ENCODE results near the gene CAST. TPM values are rescaled to one million over a fixed set of nuclear protein-coding genes. Genes with fewer than 3 reads are reported as not detected.
A peak's percentile ranks its signal among the peaks of the same experiment; 100 is the strongest.
"Not testable (repeated sequence)": the region's sequence is repeated elsewhere in the genome, so short reads cannot be mapped to it uniquely, and the experiment has no call there.

CAST gene
- total RNA-seq, 2 donors from 2014 or later, result 97.5 to 169 TPM

DNA sequence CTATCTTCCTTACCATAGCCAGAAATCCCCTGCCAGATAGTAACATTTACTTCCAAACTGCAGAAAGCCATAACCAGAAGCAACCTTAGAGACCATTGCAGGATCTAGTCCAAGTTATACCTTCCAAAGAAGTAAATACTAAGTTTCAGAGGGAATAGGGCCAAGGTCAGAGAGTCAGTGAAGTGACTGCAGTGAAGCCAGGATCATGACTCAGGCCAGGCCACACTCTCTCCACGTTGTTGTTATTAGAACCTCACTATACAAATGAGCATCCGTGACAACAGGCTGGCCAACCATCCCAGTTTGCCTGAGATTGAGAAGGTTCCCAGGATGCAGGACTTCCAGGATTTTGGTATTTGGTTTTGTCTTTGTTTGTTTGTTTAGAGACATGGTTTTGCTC is 134.3 kb downstream of the CAST start:
- peaks cover 44 to 75% of the 10 kb centered on the region in 2 donors for H3K36me3 Mint-ChIP-seq
- peak overlapping the region; percentile 36 to 82 for H3K27ac Mint-ChIP-seq

DNA sequence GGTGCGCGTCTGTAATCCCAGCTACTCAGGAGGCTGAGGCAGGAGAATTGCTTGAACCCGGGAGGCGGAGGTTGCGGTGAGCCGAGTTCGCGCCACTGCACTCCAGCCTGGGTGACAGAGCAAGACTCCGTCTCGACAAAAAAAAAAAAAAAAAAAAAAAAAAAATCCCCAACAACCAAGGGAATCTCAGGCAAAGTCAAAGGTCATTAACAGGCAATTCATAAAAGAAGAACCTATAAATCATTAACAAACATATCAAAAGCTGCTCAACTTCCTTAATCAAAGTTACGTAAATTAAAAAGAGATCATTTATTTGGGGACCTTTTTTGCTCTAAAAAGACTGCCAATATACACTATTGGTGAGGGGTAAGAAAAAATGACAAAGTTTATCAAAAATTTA is 139.5 kb downstream of the CAST start:
- H3K27ac Mint-ChIP-seq; ATAC-seq; H3K9me3 Mint-ChIP-seq; DNase-seq (ENCODE audit: low spot score in 2 of 2): not testable (repeated sequence)
- H3K36me3 Mint-ChIP-seq, result peaks cover 35 to 72% of the 10 kb centered on the region in 2 donors

More for the DNA sequence above, 134.3 kb downstream of the CAST start:
- ATAC-seq, result no peak
- no peaks in the 10 kb centered on the region for H3K9me3 Mint-ChIP-seq
- no peak for DNase-seq (ENCODE audit: low spot score in 2 of 2)

DNA sequence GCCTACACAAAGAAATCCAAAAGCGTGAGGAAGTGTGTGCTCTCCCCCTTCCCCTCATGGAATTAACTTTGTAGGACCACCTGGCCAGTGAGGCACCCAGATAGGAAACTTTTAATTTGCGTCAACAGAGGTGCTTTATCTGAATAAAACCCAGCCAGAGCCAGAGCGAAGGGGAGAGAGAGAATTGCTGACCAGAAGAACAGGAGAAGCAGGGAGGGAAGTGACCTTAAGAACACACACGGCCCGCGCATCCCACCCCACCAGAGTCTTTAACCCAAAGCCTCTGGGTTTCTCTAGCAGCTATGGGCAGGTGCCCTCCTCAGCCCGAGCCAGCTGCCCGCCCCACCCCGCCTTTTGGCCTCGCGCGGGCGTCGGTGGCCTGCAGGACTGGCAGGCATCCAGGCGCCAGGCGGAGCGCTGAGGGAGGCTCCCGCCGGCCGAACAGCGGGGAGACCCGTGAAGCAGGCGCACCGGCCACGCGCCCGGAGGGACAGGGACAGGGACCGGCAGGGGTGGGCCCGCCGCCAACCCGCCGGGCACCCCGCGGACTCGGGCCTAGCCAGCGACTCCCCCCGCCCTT is 145.0 kb downstream of the CAST start:
- DNase-seq (ENCODE audit: low spot score in 2 of 2), result peak; percentile 54 to 74
- no peaks in the 10 kb centered on the region for H3K9me3 Mint-ChIP-seq
- peaks cover 25 to 33% of the 10 kb centered on the region in 2 donors for H3K36me3 Mint-ChIP-seq
- peak overlapping the region; percentile 98 for H3K27ac Mint-ChIP-seq
- peak; percentile 12 to 15 for ATAC-seq

DNA sequence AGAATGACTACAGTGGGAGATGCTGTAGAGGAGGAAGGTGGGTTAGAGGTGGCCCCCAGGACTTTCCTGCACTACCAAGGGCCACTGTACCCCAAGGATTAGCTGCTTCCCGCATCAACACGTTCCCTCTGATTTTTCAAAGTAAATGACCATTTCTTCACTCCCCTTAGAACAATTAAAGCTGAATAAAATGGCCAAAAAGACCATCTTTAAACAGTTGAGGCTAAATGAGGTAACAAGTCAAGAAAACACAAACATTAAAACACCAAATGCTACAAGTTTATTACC is 146.3 kb downstream of the CAST start:
- Mint-ChIP-seq H3K27ac (peak overlapping the region; percentile 98 to 100), H3K9me3 (no peaks in the 10 kb centered on the region), H3K36me3 (peaks cover 21 to 22% of the 10 kb centered on the region in 2 donors)
- DNase-seq (ENCODE audit: low spot score in 2 of 2) (no peak), ATAC-seq (no peak)

DNA sequence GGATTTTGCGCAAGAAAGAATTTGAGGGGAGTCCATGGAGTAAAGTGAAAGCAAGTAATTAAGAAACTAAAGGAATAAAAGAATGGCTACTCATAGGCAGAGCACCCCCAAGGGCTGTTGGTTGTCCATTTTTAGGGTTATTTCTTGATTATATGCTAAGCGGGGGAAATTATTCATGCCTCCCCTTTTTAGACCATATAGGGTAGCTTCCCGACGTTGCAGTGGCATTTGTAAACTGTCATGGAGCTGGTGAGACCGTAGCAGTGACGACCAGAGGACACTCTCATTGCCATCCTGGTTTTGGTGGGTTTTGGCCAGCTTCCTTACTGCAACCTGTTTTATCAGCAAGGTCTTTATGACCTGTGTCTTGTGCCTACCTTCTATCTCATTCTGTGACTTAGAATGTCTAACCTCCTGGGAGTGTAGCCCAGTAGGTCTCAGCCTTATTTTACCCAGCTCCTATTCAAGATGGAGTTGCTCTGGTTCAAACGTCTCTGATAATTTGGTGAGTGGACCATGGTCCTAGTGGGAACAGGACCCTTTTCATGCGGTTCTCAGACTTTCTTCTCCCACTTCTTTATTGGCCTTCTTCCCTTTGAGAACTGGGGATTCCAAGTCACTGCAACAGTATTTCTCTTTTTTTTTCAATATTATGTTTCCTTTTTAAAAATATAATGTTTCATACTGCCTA is 146.8 kb downstream of the CAST start:
- Mint-ChIP-seq H3K9me3 (no peaks in the 10 kb centered on the region), H3K27ac (peak overlapping the region; percentile 98 to 100), H3K36me3 (peaks cover 16 to 19% of the 10 kb centered on the region in 2 donors)
- no peak for ATAC-seq
- DNase-seq (ENCODE audit: low spot score in 2 of 2), result no peak

DNA sequence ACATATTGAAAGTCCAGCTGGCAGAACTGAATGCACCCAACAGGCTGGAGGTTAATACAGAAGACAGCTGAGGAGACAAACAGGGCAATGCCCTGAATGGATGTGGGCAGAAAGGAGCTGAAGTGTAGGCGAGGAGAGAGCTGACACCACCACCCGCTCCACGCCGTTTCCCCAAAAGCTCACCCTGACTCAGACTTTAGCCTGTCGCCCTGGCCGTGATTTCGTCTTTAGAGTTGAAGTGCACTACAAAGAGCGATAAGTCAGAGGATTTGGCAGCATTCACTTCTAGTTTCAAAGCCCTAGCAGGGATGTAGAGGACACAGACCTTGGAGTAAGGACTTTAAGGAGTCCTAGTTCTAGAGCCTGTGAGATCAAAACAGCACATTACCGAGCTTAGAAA is 147.7 kb downstream of the CAST start:
- peak overlapping the region; percentile 61 to 75 for H3K27ac Mint-ChIP-seq
- DNase-seq (ENCODE audit: low spot score in 2 of 2) (peak; percentile 46 to 64), ATAC-seq (peak in 1 of 2 donors; percentile 16)
- H3K36me3 Mint-ChIP-seq, result peaks cover 10 to 19% of the 10 kb centered on the region in 2 donors
- H3K9me3 Mint-ChIP-seq, result no peaks in the 10 kb centered on the region

DNA sequence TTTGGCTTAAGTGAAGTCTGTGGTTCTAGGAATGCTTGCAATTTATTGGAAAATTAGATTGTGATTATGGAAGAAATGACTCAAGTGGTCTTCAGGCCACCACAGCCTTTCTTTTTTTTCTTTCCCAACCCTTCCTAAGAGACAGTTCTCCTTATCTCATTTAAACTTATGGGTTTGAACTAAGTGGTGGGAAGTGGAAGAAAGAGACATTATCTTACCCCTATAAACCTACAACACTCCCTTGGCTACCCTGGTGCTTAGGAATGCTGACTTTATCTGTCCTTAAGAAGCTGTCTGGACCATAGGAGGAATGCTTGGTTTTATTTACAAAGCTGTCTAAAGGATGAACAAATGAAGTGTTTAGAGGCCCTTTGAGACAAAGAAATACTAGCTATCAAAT is 150.7 kb downstream of the CAST start:
- DNase-seq (ENCODE audit: low spot score in 2 of 2), result no peak
- Mint-ChIP-seq H3K36me3 (peaks cover 0 to 12% of the 10 kb centered on the region in 2 donors), H3K9me3 (no peaks in the 10 kb centered on the region), H3K27ac (no peak overlapping the region)
- ATAC-seq, result no peak

DNA sequence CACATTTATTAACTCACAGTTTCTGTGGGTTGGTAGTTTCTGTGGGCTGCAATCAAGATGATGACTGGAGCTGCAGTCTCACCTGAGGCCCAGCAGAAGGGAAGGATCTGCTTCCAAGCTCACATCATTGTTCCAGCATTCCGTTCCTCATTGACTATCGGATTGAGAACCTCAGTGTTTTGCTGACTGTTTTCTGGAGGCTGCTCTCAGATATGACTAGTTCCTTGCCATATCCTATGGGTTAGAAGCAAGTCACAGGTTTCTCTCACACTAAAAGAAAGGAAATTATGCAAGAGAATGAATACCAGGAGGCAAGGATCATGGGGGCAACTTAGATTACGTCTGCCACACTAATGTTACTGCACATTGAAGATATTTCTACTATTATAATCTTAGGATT is 151.9 kb downstream of the CAST start:
- DNase-seq (ENCODE audit: low spot score in 2 of 2) (no peak), ATAC-seq (no peak)
- no peak overlapping the region for H3K27ac Mint-ChIP-seq
- H3K36me3 Mint-ChIP-seq, result peaks cover 0 to 4% of the 10 kb centered on the region in 2 donors
- H3K9me3 Mint-ChIP-seq, result no peaks in the 10 kb centered on the region

DNA sequence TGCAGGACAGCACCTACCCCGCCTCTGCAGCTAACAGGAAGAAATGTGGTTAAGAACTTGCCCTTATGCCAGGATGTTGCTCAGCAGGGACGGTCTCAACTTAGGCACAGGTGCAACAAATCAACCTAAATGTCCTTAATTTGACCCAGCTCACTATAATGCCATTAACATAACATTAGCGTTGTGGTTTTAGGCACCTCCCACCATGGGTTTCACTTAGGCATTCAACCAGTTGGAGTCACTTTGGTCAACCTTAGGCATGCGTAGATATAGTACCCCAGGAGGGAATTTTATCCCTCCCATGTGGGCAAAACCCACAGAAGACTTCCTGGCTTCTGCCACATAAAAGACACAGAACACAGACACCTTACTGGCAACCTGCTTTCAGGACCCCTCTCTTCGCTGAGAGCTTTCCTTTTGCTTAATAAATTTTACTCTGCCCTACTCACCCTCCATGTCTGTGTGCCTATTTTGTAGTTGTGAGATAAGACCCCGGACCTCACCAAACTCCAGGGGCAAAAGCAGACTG is 154.3 kb downstream of the CAST start:
- peaks cover 0 to 4% of the 10 kb centered on the region in 2 donors for H3K36me3 Mint-ChIP-seq
- H3K27ac Mint-ChIP-seq, result peak overlapping the region; percentile 89 to 95
- peak; percentile 86 to 93 for ATAC-seq
- peaks cover 0 to 5% of the 10 kb centered on the region in 2 donors for H3K9me3 Mint-ChIP-seq
- peak; percentile 36 to 79 for DNase-seq (ENCODE audit: low spot score in 2 of 2)

DNA sequence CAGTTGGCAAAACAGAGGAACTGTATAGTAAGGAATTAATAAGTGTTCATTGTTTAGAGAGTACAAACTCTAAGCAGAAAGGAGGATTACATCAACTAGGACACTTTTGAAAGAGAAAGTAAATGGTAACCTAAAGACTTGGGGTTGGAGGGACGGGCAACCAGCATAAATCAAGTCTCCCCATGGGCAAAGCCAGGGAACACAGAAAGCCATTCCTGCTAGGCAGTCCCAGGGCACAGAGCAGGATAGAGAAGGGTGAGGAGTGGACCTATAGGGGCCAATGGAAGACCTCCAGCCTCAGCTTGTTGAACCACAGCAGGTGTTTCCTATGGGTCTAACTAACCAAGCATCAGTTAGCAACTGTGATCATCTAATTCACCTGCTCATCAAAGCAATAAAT is 154.8 kb downstream of the CAST start:
- peaks cover 0 to 4% of the 10 kb centered on the region in 2 donors for H3K36me3 Mint-ChIP-seq
- peaks cover 0 to 5% of the 10 kb centered on the region in 2 donors for H3K9me3 Mint-ChIP-seq
- H3K27ac Mint-ChIP-seq, result peak overlapping the region; percentile 89 to 95
- ATAC-seq, result peak in 1 of 2 donors; percentile 50
- no peak for DNase-seq (ENCODE audit: low spot score in 2 of 2)

DNA sequence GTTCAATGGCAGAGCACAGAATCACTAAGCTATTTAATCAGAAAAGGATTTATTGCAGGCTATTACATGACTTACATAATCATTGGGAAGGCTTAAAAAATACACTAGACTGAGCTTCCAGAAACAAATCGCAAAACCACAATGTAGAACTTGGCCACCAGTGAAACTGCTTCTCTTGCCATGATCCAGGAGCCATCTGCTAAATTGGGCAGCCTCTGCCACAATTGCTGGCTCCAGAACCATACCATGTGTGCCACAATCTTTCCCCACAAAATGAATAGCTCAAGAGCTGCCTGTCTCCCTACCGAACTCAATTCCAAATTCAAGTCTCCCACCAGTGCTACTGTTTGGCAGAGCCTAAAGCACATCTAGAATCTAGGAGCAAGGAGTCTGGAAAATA is 155.3 kb downstream of the CAST start:
- no peak for DNase-seq (ENCODE audit: low spot score in 2 of 2)
- peak overlapping the region in 1 of 2 donors; percentile 89 for H3K27ac Mint-ChIP-seq
- peaks cover 0 to 5% of the 10 kb centered on the region in 2 donors for H3K9me3 Mint-ChIP-seq
- no peak for ATAC-seq
- peaks cover 0 to 4% of the 10 kb centered on the region in 2 donors for H3K36me3 Mint-ChIP-seq

DNA sequence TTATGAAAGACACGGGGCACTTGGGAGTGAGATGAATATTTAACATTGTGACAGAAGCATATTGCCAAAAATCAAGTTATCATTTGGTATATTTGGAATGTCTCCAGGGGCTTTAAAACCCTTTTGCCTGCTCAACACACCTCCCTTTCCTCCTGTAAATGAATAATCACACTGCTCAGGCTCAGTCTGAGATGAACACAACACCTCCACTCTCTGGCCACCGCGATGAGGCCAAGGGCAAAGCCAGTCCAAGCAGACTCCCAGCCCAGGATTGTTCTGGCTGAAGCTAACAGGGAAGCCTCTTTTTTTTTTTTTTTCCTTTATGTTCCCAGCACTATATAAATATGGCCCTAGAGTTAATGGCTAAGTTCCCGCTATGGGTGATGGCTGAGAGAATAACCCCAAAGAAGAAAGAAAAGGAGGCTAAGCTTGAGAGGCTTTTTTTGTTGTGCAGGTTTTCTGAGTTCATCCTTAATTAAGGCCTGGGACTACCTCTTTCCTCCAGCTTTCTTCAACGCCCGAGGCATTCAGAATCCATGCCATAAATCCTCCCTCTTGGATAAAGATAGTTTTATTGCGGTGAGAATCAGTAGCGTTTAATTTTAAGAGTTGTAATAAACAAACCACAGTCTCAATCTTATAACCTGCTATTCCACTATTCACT is 156.1 kb downstream of the CAST start:
- ATAC-seq, result no peak
- H3K36me3 Mint-ChIP-seq, result peaks cover 0 to 4% of the 10 kb centered on the region in 2 donors
- H3K27ac Mint-ChIP-seq, result no peak overlapping the region
- peaks cover 0 to 5% of the 10 kb centered on the region in 2 donors for H3K9me3 Mint-ChIP-seq
- DNase-seq (ENCODE audit: low spot score in 2 of 2), result no peak

DNA sequence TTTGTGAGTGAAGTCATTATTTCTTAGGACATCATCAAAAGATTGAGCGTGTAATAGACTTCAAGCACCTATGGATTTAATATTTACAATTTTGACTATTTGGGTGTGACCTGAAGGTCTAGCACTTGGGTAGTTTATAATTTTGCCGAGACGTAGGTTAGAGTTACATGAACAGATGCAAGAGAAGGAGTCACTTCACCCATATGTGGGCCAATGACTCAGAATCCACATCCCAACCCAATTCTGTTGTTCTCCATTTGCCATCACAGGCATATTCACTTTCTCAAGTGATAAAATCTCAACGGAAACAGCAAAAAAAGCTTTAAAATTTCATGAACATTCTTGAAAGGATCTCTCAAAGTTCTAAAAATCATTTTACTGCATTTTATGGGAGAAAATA is 157.6 kb downstream of the CAST start:
- DNase-seq (ENCODE audit: low spot score in 2 of 2) (no peak), ATAC-seq (no peak)
- Mint-ChIP-seq H3K36me3 (peaks cover 0 to 4% of the 10 kb centered on the region in 2 donors), H3K27ac (no peak overlapping the region), H3K9me3 (peaks cover 0 to 5% of the 10 kb centered on the region in 2 donors)

DNA sequence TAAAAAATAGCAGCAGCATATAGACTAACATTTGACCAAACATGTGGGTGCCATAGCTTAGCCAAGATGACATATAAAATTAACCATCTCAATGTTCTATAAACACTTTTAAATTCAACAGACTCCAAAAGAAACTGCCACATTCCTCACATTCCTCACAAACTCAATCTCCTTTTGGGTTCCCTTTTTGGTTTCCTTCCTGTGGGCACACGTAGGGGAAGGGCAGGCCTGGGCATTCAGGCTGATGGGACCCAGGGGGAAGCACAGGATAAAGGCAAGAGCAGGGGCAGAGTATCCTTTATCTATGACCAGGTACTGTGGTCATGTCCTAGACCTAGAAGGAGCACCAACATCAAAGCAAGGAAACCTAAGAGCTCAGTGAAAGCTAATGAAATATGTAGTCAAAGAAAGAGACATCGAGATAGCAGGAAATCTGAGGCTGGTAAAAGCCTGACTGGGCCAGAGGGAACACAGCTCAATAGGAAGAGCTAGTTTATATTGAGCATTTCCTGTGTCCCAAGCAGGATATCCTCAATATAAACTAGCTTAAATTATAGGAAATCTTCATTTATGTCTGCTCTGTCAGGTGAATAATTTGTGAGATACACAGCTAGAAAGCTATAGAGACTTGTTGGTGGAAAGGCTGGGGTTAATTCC is 159.2 kb downstream of the CAST start:
- Mint-ChIP-seq H3K27ac (peak overlapping the region; percentile 18 to 31), H3K36me3 (peaks cover 0 to 4% of the 10 kb centered on the region in 2 donors), H3K9me3 (peaks cover 0 to 5% of the 10 kb centered on the region in 2 donors)
- ATAC-seq (no peak), DNase-seq (ENCODE audit: low spot score in 2 of 2) (no peak)

DNA sequence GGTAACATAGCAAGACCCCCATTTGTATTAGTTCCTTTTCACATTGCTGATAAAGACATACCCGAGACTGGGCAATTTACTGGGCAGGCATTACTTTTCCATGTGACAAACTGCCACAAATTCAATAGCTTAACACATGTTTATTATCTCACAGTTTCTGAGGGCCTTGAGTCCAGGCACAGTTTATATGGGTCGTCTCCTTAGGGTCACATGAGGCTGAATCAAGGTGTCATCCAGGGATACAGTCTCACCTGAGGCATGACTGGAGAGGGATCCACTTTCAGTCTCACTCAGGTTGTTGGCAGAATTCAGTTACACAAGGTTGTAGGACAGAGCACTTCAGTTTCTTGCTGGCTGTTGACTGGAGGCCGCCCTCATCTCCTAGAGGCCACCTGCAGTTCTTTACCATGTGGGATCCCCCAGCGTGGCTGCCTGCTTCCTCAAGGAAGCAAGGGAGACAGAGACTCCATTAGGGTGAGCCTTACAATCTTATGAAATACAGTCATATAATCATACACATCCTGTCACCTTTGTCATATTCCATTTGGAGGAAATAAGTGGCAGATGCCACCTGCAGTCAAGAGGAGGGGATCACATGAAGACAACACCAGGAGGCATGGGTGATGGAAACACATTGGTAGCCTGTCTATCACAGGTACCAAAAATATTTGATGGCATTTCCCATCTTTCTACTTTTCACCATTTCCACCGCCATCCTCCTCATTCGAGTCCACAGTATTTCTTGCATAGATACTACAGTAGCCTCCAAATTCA is 160.7 kb downstream of the CAST start:
- H3K36me3 Mint-ChIP-seq, result no peaks in the 10 kb centered on the region
- ATAC-seq (peak in 1 of 2 donors; percentile 46), DNase-seq (ENCODE audit: low spot score in 2 of 2) (no peak)
- H3K27ac Mint-ChIP-seq, result no peak overlapping the region
- H3K9me3 Mint-ChIP-seq, result peaks cover 0 to 5% of the 10 kb centered on the region in 2 donors

DNA sequence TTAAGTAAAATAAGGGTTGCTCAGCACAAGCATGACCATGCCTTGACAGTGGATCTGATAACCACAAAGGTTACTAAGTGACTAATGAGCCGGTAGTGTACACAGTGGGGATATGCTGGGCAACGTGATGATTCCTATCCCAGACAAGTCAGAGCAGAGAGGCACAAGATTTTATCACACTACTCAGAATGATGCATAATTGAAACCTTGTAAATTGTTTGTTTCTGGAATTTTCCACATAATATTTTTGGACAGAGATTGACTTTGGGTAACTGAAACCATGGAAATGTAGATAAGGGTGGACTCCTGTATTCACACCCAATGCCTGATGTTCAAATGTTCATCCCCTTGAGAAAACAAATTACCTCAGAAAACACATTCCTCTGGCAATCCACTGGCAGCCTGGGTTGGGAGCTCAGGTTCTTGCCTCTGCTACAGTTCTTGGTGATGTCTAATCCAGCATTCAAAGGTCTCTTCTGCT is 161.8 kb downstream of the CAST start:
- H3K9me3 Mint-ChIP-seq, result peaks cover 0 to 5% of the 10 kb centered on the region in 2 donors
- H3K36me3 Mint-ChIP-seq, result no peaks in the 10 kb centered on the region
- ATAC-seq (peak; percentile 92 to 97), DNase-seq (ENCODE audit: low spot score in 2 of 2) (no peak)
- H3K27ac Mint-ChIP-seq, result no peak overlapping the region
